Measurements from ENCODE around the gene DHDDS.

The DHDDS gene

GRCh38 chr1:26459573-26460031, 27.5 kb downstream of the DHDDS start:
- no peak for DNase-seq (ENCODE audit: low read depth)
- no peak for TF ChIP-seq CTCF (IDR thresholded peaks at IDR 0.05; ENCODE audit: low read depth, low read length)
- TF ChIP-seq MYC (IDR thresholded peaks at IDR 0.05; ENCODE audit: low read depth, low read length), result no peak
- no peak for TF ChIP-seq MAX (IDR thresholded peaks at IDR 0.05; ENCODE audit: low read depth, low read length)
- TF ChIP-seq POLR2A (IDR thresholded peaks at IDR 0.05; ENCODE audit: extremely low read depth, insufficient read length), result no peak
- no peak overlapping the region for H3K4me3 ChIP-seq (ENCODE audit: low read depth, low read length)

GRCh38 chr1:26468911-26469310, 36.8 kb downstream of the DHDDS start:
- no peak overlapping the region for H3K4me3 ChIP-seq (ENCODE audit: low read depth, low read length)
- no peak for DNase-seq (ENCODE audit: low read depth)
- TF ChIP-seq POLR2A (IDR thresholded peaks at IDR 0.05; ENCODE audit: extremely low read depth, insufficient read length), result no peak
- no peak for TF ChIP-seq CTCF (IDR thresholded peaks at IDR 0.05; ENCODE audit: low read depth, low read length)
- no peak for TF ChIP-seq MYC (IDR thresholded peaks at IDR 0.05; ENCODE audit: low read depth, low read length)
- TF ChIP-seq MAX (IDR thresholded peaks at IDR 0.05; ENCODE audit: low read depth, low read length), result no peak

- DNase-seq (ENCODE audit: low read depth), result no peak
- no peak overlapping the region for H3K4me3 ChIP-seq (ENCODE audit: low read depth, low read length)
- TF ChIP-seq MYC (IDR thresholded peaks at IDR 0.05; ENCODE audit: low read depth, low read length) (no peak), POLR2A (IDR thresholded peaks at IDR 0.05; ENCODE audit: extremely low read depth, insufficient read length) (no peak)
These were observed 37.4 kb downstream of the DHDDS start for GRCh38 chr1:26469558-26469957.

- peak; percentile 19 for DNase-seq (ENCODE audit: low read depth)
- peak overlapping the region; percentile 73 for H3K4me3 ChIP-seq (ENCODE audit: low read depth, low read length)
- TF ChIP-seq CTCF (IDR thresholded peaks at IDR 0.05; ENCODE audit: low read depth, low read length), result no peak
- TF ChIP-seq POLR2A (IDR thresholded peaks at IDR 0.05; ENCODE audit: extremely low read depth, insufficient read length), result no peak
- no peak for TF ChIP-seq MYC (IDR thresholded peaks at IDR 0.05; ENCODE audit: low read depth, low read length)
- no peak for TF ChIP-seq MAX (IDR thresholded peaks at IDR 0.05; ENCODE audit: low read depth, low read length)
These were observed 38.9 kb downstream of the DHDDS start for GRCh38 chr1:26470878-26471497.

GRCh38 chr1:26471498-26472319, 39.6 kb downstream of the DHDDS start:
- peak overlapping the region; percentile 73 for H3K4me3 ChIP-seq (ENCODE audit: low read depth, low read length)
- peak; percentile 95 for DNase-seq (ENCODE audit: low read depth)
- 0 out of 2 replicates have a peak, but pooled peaks have one; percentile 1 for TF ChIP-seq MAX (IDR thresholded peaks at IDR 0.05; ENCODE audit: low read depth, low read length)
- TF ChIP-seq CTCF (IDR thresholded peaks at IDR 0.05; ENCODE audit: low read depth, low read length), result no peak
- peak; percentile 57 for TF ChIP-seq MYC (IDR thresholded peaks at IDR 0.05; ENCODE audit: low read depth, low read length)

GRCh38 chr1:26472320-26472900, 40.3 kb downstream of the DHDDS start, which contains the start of gene HMGN2:
HMGN2 (plus strand) TSS chr1:26472440; CDS start chr1:26472613, 173 bp downstream.
- H3K4me3 ChIP-seq (ENCODE audit: low read depth, low read length), result peak within 1 kb of the TSS; percentile 97
- DNase-seq (ENCODE audit: low read depth), result no peak
- TF ChIP-seq MYC (IDR thresholded peaks at IDR 0.05; ENCODE audit: low read depth, low read length) (no peak), CTCF (IDR thresholded peaks at IDR 0.05; ENCODE audit: low read depth, low read length) (no peak), POLR2A (IDR thresholded peaks at IDR 0.05; ENCODE audit: extremely low read depth, insufficient read length) (peak; percentile 75), MAX (IDR thresholded peaks at IDR 0.05; ENCODE audit: low read depth, low read length) (peak; percentile 88)

Data from NB4 (cell line).